HEK293T (cell line): Measurements from ENCODE around the gene TNS2.

Source experiments
- CTCF ChIA-PET: fragments of 350-600 bp; formaldehyde crosslinking; extraction: SDS; loops from one replicate; lab custom pipeline; 2021; ENCODE audit warnings: antibody characterized with exemption, inconsistent platforms; lab: Yijun Ruan, JAX
- POLR2A ChIA-PET: fragments of 350-600 bp; formaldehyde crosslinking; extraction: SDS; loops from one replicate; lab custom pipeline; 2020; ENCODE audit warnings: antibody characterized with exemption, inconsistent platforms; lab: Yijun Ruan, JAX
- DNase-seq: peaks from one replicate; pipeline ENCODE4 v3.0.0; 2012; ENCODE audit warnings: mixed read lengths; ENCODE audit errors: extremely low spot score
- ARNT ChIP-seq: fragments of 450-650 bp; IDR thresholded peaks from 2 replicates; pipeline ENCODE4 v1.6.1; 2017; ENCODE audit warnings: mild to moderate bottlenecking
- BHLHE40 ChIP-seq: fragments of 450-650 bp; IDR thresholded peaks from 2 replicates; pipeline ENCODE4 v1.6.1; 2016; ENCODE audit warnings: mild to moderate bottlenecking, moderate library complexity, borderline replicate concordance
- CTBP1 ChIP-seq: fragments of 450-650 bp; IDR thresholded peaks from 2 replicates; pipeline ENCODE4 v1.6.1; 2016; ENCODE audit warnings: borderline replicate concordance
- ELF4 ChIP-seq: fragments of 450-650 bp; IDR thresholded peaks from 2 replicates; pipeline ENCODE4 v1.6.1; 2017; ENCODE audit warnings: antibody characterized with exemption
- FOXA1 ChIP-seq: fragments of 450-650 bp; IDR thresholded peaks from 2 replicates; pipeline ENCODE4 v1.6.1; 2016; ENCODE audit warnings: mild to moderate bottlenecking
- FOXK2 ChIP-seq: fragments of 450-650 bp; IDR thresholded peaks from 2 replicates; pipeline ENCODE4 v1.6.1; 2016; ENCODE audit warnings: mild to moderate bottlenecking
- FOXM1 ChIP-seq: fragments of 450-650 bp; IDR thresholded peaks from 2 replicates; pipeline ENCODE4 v1.6.1; 2017; ENCODE audit warnings: mild to moderate bottlenecking, borderline replicate concordance
- HDGF ChIP-seq: fragments of 450-650 bp; IDR thresholded peaks from 2 replicates; pipeline ENCODE4 v1.6.1; 2017; ENCODE audit warnings: antibody characterized with exemption, borderline replicate concordance
- L3MBTL2 ChIP-seq: fragments of 450-650 bp; conservative IDR thresholded peaks from 2 replicates; pipeline ENCODE4 v1.6.1; 2016; ENCODE audit warnings: mild to moderate bottlenecking
- LEF1 ChIP-seq: fragments of 450-650 bp; IDR thresholded peaks from 2 replicates; pipeline ENCODE4 v1.6.1; 2017; ENCODE audit warnings: mild to moderate bottlenecking, borderline replicate concordance
- NFRKB ChIP-seq: fragments of 450-650 bp; IDR thresholded peaks from 2 replicates; pipeline ENCODE4 v1.6.1; 2016; ENCODE audit warnings: mild to moderate bottlenecking, moderate library complexity
- PKNOX1 ChIP-seq: fragments of 450-650 bp; IDR thresholded peaks from 2 replicates; pipeline ENCODE4 v1.6.1; 2016
- SP1 ChIP-seq: fragments of 450-650 bp; IDR thresholded peaks from 2 replicates; pipeline ENCODE4 v1.6.1; 2017
- SUZ12 ChIP-seq: fragments of 450-650 bp; IDR thresholded peaks from 2 replicates; pipeline ENCODE4 v1.6.1; 2016; ENCODE audit warnings: mild to moderate bottlenecking
- TARDBP ChIP-seq: fragments of 450-650 bp; IDR thresholded peaks from 2 replicates; pipeline ENCODE4 v1.6.1; 2016
- ZNF384 ChIP-seq: fragments of 450-650 bp; IDR thresholded peaks from 2 replicates; pipeline ENCODE4 v1.6.1; 2016

The TNS2 gene

GRCh38 chr12:53062011-53062961, 12.4 kb downstream of the TNS2 start:
- no peak for DNase-seq

GRCh38 chr12:53062977-53063707, 13.3 kb downstream of the TNS2 start:
- no peak for DNase-seq
- POLR2A ChIA-PET: interaction anchor here (0.8 to 1.5 kb wide), 3 partner anchors 16 to 117 kb away, joined by 3 to 4 read pairs (median 3); partner anchors contain the start of genes SPRYD3 and ZNF740
- CTCF ChIA-PET: interaction anchor here (0.6 to 4.8 kb wide), 3 partner anchors 11 to 36 kb away, joined by 3 to 68 read pairs (median 7); partner anchors contain the start of gene IGFBP6
- TF ChIP-seq SUZ12 (no peak), CTBP1 (no peak), SP1 (no peak), TARDBP (no peak)

More at GRCh38 chr12:53062011-53062961, 12.4 kb downstream of the TNS2 start:
- CTCF ChIA-PET: interaction anchor here (0.5 to 2.0 kb wide), 5 partner anchors 10 to 818 kb away, joined by 3 to 7 read pairs (median 4); partner anchors contain the start of gene SOAT2
- TF ChIP-seq ELF4 (no peak), SP1 (no peak), SUZ12 (no peak), HDGF (no peak), FOXA1 (no peak), FOXM1 (no peak), ZNF384 (no peak), PKNOX1 (no peak), CTBP1 (no peak), BHLHE40 (no peak), FOXK2 (no peak), NFRKB (no peak), LEF1 (no peak), ARNT (no peak), TARDBP (no peak)
- POLR2A ChIA-PET: interaction anchor here (1.2 to 1.5 kb wide), 4 partner anchors 15 to 118 kb away, joined by 3 to 8 read pairs (median 4); partner anchors contain the start of genes SPRYD3 and ZNF740

GRCh38 chr12:53063708-53064612, 14.1 kb downstream of the TNS2 start:
- DNase-seq: no peak
- CTCF ChIA-PET: interaction anchor here (0.6 to 4.8 kb wide), 4 partner anchors 9 to 611 kb away, joined by 3 to 68 read pairs (median 24); partner anchors contain the start of gene IGFBP6
- TF ChIP-seq PKNOX1 (no peak), FOXM1 (no peak), NFRKB (no peak), SUZ12 (no peak), ZNF384 (no peak), L3MBTL2 (no peak), ARNT (no peak), BHLHE40 (no peak), FOXK2 (no peak), CTBP1 (no peak), ELF4 (no peak), TARDBP (no peak)
- POLR2A ChIA-PET: interaction anchor here (0.8 to 1.5 kb wide), 2 partner anchors 15 to 35 kb away, joined by 3 to 4 read pairs; partner anchors contain the start of gene SPRYD3

- POLR2A ChIA-PET: interaction anchor here (0.9 to 2.1 kb wide), 5 partner anchors 10 to 59 kb away, joined by 3 to 16 read pairs (median 8); partner anchors contain the start of genes EIF4B and SPRYD3
- no peak for DNase-seq
- CTCF ChIA-PET: interaction anchor here (0.6 to 4.8 kb wide), 19 partner anchors 10 to 611 kb away, joined by 3 to 68 read pairs (median 4); partner anchors contain the start of genes AAAS, IGFBP6, PFDN5 and SOAT2
- TF ChIP-seq SUZ12 (no peak), SP1 (no peak), BHLHE40 (no peak), HDGF (no peak), TARDBP (no peak), FOXM1 (no peak), FOXK2 (no peak), LEF1 (no peak), FOXA1 (no peak), ELF4 (no peak)
Observed at GRCh38 chr12:53064613-53065436, 15.0 kb downstream of the TNS2 start.

- no peak for TF ChIP-seq BHLHE40
- TF ChIP-seq NFRKB: no peak
- no peak for TF ChIP-seq ELF4
- TF ChIP-seq SUZ12: no peak
- POLR2A ChIA-PET: interaction anchor here (0.9 to 2.1 kb wide), 6 partner anchors 10 to 59 kb away, joined by 3 to 16 read pairs (median 6); partner anchors contain the start of genes EIF4B, IGFBP6 and SPRYD3
- CTCF ChIA-PET: interaction anchor here (0.6 to 4.8 kb wide), 28 partner anchors 10 to 256 kb away, joined by 3 to 68 read pairs (median 4); partner anchors contain the start of genes AAAS, EIF4B, IGFBP6 and PFDN5
- no peak for DNase-seq
Observed at GRCh38 chr12:53065470-53065869, 15.6 kb downstream of the TNS2 start.
